Measurements from ENCODE around the gene UBE2J1. TPM values are rescaled to one million over a fixed set of nuclear protein-coding genes. Genes with fewer than 3 reads are reported as not detected.

The UBE2J1 gene
- total RNA-seq, 1 donor from 2014 or later = 34.1 TPM

GRCh38 chr6:89287351-89288028 is 65.0 kb downstream of the UBE2J1 start:
- Mint-ChIP-seq H3K36me3 (ENCODE audit: low read depth) (no peaks in the 10 kb centered on the region), H3K27ac (ENCODE audit: unreplicated experiment) (no peak overlapping the region), H3K27me3 (ENCODE audit: low read depth) (no peaks in the 10 kb centered on the region), H3K4me1 (no peaks in the 10 kb centered on the region), H3K9me3 (no peaks in the 10 kb centered on the region), H3K4me3 (no peak overlapping the region)
- DNase-seq (ENCODE audit: low read depth, low spot score) = no peak
- TF ChIP-seq CTCF (conservative IDR thresholded peaks at IDR 0.05) = no peak

- no peak overlapping the region for H3K27ac Mint-ChIP-seq (ENCODE audit: unreplicated experiment)
- no peaks in the 10 kb centered on the region for H3K4me1 Mint-ChIP-seq
- H3K4me3 Mint-ChIP-seq = no peak overlapping the region
- H3K36me3 Mint-ChIP-seq (ENCODE audit: low read depth) = no peaks in the 10 kb centered on the region
- DNase-seq (ENCODE audit: low read depth, low spot score) = no peak
- no peaks in the 10 kb centered on the region for H3K27me3 Mint-ChIP-seq (ENCODE audit: low read depth)
- TF ChIP-seq CTCF (conservative IDR thresholded peaks at IDR 0.05) = no peak
- H3K9me3 Mint-ChIP-seq = no peaks in the 10 kb centered on the region
Observed at GRCh38 chr6:89286516-89286915, 66.0 kb downstream of the UBE2J1 start.

GRCh38 chr6:89284963-89285735 is 67.4 kb downstream of the UBE2J1 start:
- TF ChIP-seq CTCF (conservative IDR thresholded peaks at IDR 0.05) = no peak

GRCh38 chr6:89284081-89284480 is 68.4 kb downstream of the UBE2J1 start:
- no peaks in the 10 kb centered on the region for H3K36me3 Mint-ChIP-seq (ENCODE audit: low read depth)
- H3K4me1 Mint-ChIP-seq = no peaks in the 10 kb centered on the region
- H3K27me3 Mint-ChIP-seq (ENCODE audit: low read depth) = no peaks in the 10 kb centered on the region
- no peak overlapping the region for H3K27ac Mint-ChIP-seq (ENCODE audit: unreplicated experiment)
- no peak overlapping the region for H3K4me3 Mint-ChIP-seq
- H3K9me3 Mint-ChIP-seq = no peaks in the 10 kb centered on the region
- no peak for DNase-seq (ENCODE audit: low read depth, low spot score)
- no peak for TF ChIP-seq CTCF (conservative IDR thresholded peaks at IDR 0.05)

More at GRCh38 chr6:89284963-89285735, 67.4 kb downstream of the UBE2J1 start:
- DNase-seq (ENCODE audit: low read depth, low spot score) = no peak
- Mint-ChIP-seq H3K27ac (ENCODE audit: unreplicated experiment) (no peak overlapping the region), H3K4me1 (no peaks in the 10 kb centered on the region), H3K27me3 (ENCODE audit: low read depth) (no peaks in the 10 kb centered on the region), H3K4me3 (no peak overlapping the region), H3K9me3 (no peaks in the 10 kb centered on the region), H3K36me3 (ENCODE audit: low read depth) (no peaks in the 10 kb centered on the region)

GRCh38 chr6:89282749-89283148 is 69.8 kb downstream of the UBE2J1 start:
- H3K4me1 Mint-ChIP-seq = no peaks in the 10 kb centered on the region
- no peak for DNase-seq (ENCODE audit: low read depth, low spot score)
- H3K27ac Mint-ChIP-seq (ENCODE audit: unreplicated experiment) = peak overlapping the region; percentile 35
- H3K36me3 Mint-ChIP-seq (ENCODE audit: low read depth) = no peaks in the 10 kb centered on the region
- no peak overlapping the region for H3K4me3 Mint-ChIP-seq
- no peak for TF ChIP-seq CTCF (conservative IDR thresholded peaks at IDR 0.05)
- no peaks in the 10 kb centered on the region for H3K9me3 Mint-ChIP-seq
- no peaks in the 10 kb centered on the region for H3K27me3 Mint-ChIP-seq (ENCODE audit: low read depth)
